ENCODE data around the gene FUCA1. TPM values are rescaled to one million over a fixed set of nuclear protein-coding genes. Genes with fewer than 3 reads are reported as not detected.
"Not testable (repeated sequence)": the region's sequence is repeated elsewhere in the genome, so short reads cannot be mapped to it uniquely, and the experiment has no call there.

The FUCA1 gene
- total RNA-seq, 1 donor from 2014 or later = 3.5 TPM

GRCh38 chr1:23879809-23880208 lies 11.7 kb upstream of the FUCA1 start:
- Mint-ChIP-seq H3K36me3 (ENCODE audit: low read depth) (no peaks in the 10 kb centered on the region), H3K4me3 (no peak overlapping the region), H3K9me3 (peaks cover 23% of the 10 kb centered on the region), H3K4me1 (ENCODE audit: low read depth) (no peaks in the 10 kb centered on the region), H3K27me3 (ENCODE audit: insufficient read depth) (peaks cover 2% of the 10 kb centered on the region), H3K27ac (no peak overlapping the region)
- intact Hi-C loops (cut with micrococcal nuclease) = no loop called here
- DNase-seq (ENCODE audit: low spot score) = no peak

- no peak overlapping the region for H3K4me3 Mint-ChIP-seq
- H3K27me3 Mint-ChIP-seq (ENCODE audit: insufficient read depth) = peaks cover 2% of the 10 kb centered on the region
- intact Hi-C loops (cut with micrococcal nuclease) = no loop called here
- no peak overlapping the region for H3K27ac Mint-ChIP-seq
- H3K9me3 Mint-ChIP-seq = peaks cover 23% of the 10 kb centered on the region
- DNase-seq (ENCODE audit: low spot score) = no peak
- H3K36me3 Mint-ChIP-seq (ENCODE audit: low read depth) = no peaks in the 10 kb centered on the region
- no peaks in the 10 kb centered on the region for H3K4me1 Mint-ChIP-seq (ENCODE audit: low read depth)
Measured at GRCh38 chr1:23878668-23879067, 10.6 kb upstream of the FUCA1 start.

- DNase-seq (ENCODE audit: low spot score) = no peak
- H3K27ac Mint-ChIP-seq = no peak overlapping the region
- no peaks in the 10 kb centered on the region for H3K36me3 Mint-ChIP-seq (ENCODE audit: low read depth)
- no peak overlapping the region for H3K4me3 Mint-ChIP-seq
- intact Hi-C loops (cut with micrococcal nuclease) = no loop called here
- no peaks in the 10 kb centered on the region for H3K4me1 Mint-ChIP-seq (ENCODE audit: low read depth)
- H3K9me3 Mint-ChIP-seq = peaks cover 23% of the 10 kb centered on the region
- no peaks in the 10 kb centered on the region for H3K27me3 Mint-ChIP-seq (ENCODE audit: insufficient read depth)
Measured at GRCh38 chr1:23875382-23875781, 7.3 kb upstream of the FUCA1 start.

GRCh38 chr1:23872421-23872820 lies 4.3 kb upstream of the FUCA1 start:
- no peak overlapping the region for H3K4me3 Mint-ChIP-seq
- H3K4me1 Mint-ChIP-seq (ENCODE audit: low read depth) = peaks cover 9% of the 10 kb centered on the region
- H3K27ac Mint-ChIP-seq = no peak overlapping the region
- DNase-seq (ENCODE audit: low spot score) = no peak
- H3K9me3 Mint-ChIP-seq = peaks cover 10% of the 10 kb centered on the region
- intact Hi-C loops (cut with micrococcal nuclease) = no loop called here
- H3K36me3 Mint-ChIP-seq (ENCODE audit: low read depth) = no peaks in the 10 kb centered on the region
- peaks cover 8% of the 10 kb centered on the region for H3K27me3 Mint-ChIP-seq (ENCODE audit: insufficient read depth)

- intact Hi-C loops (cut with micrococcal nuclease) = loop anchor here (2.0 kb wide), 1 partner anchor 68 kb away; the partner anchor contains the start of gene GALE
- DNase-seq (ENCODE audit: low spot score) = no peak
- no peak overlapping the region for H3K27ac Mint-ChIP-seq
Measured at GRCh38 chr1:23869051-23869450, 961 bp upstream of the FUCA1 start.

GRCh38 chr1:23868557-23869016 lies 497 bp upstream of the FUCA1 start:
- H3K4me3 Mint-ChIP-seq = peak overlapping the region; percentile 81
- peaks cover 11% of the 10 kb centered on the region for H3K27me3 Mint-ChIP-seq (ENCODE audit: insufficient read depth)
- no peaks in the 10 kb centered on the region for H3K36me3 Mint-ChIP-seq (ENCODE audit: low read depth)
- H3K27ac Mint-ChIP-seq = no peak overlapping the region
- H3K4me1 Mint-ChIP-seq (ENCODE audit: low read depth) = peaks cover 18% of the 10 kb centered on the region
- intact Hi-C loops (cut with micrococcal nuclease) = loop anchor here (1.0 to 2.0 kb wide), 7 partner anchors 30 to 96 kb away; partner anchors contain the start of genes GALE, HMGCL and PITHD1
- no peaks in the 10 kb centered on the region for H3K9me3 Mint-ChIP-seq
- DNase-seq (ENCODE audit: low spot score) = no peak

More at GRCh38 chr1:23869051-23869450, 961 bp upstream of the FUCA1 start:
- Mint-ChIP-seq H3K36me3 (ENCODE audit: low read depth) (no peaks in the 10 kb centered on the region), H3K9me3 (no peaks in the 10 kb centered on the region), H3K4me1 (ENCODE audit: low read depth) (peaks cover 18% of the 10 kb centered on the region), H3K27me3 (ENCODE audit: insufficient read depth) (peaks cover 11% of the 10 kb centered on the region), H3K4me3 (peak overlapping the region; percentile 81)

GRCh38 chr1:23867542-23867894 lies 572 bp downstream of the FUCA1 start:
- peak overlapping the region; percentile 81 for H3K4me3 Mint-ChIP-seq
- DNase-seq (ENCODE audit: low spot score) = no peak
- no peaks in the 10 kb centered on the region for H3K36me3 Mint-ChIP-seq (ENCODE audit: low read depth)
- no peak overlapping the region for H3K27ac Mint-ChIP-seq
- peaks cover 11% of the 10 kb centered on the region for H3K27me3 Mint-ChIP-seq (ENCODE audit: insufficient read depth)
- peaks cover 18% of the 10 kb centered on the region for H3K4me1 Mint-ChIP-seq (ENCODE audit: low read depth)
- H3K9me3 Mint-ChIP-seq = no peaks in the 10 kb centered on the region
- intact Hi-C loops (cut with micrococcal nuclease) = no loop called here

GRCh38 chr1:23865543-23865930 lies 2.6 kb downstream of the FUCA1 start:
- Mint-ChIP-seq H3K27me3 (ENCODE audit: insufficient read depth) (peaks cover 12% of the 10 kb centered on the region), H3K4me1 (ENCODE audit: low read depth) (peaks cover 18% of the 10 kb centered on the region), H3K27ac (no peak overlapping the region), H3K9me3 (no peaks in the 10 kb centered on the region), H3K4me3 (peak overlapping the region; percentile 15), H3K36me3 (ENCODE audit: low read depth) (no peaks in the 10 kb centered on the region)
- intact Hi-C loops (cut with micrococcal nuclease) = no loop called here
- DNase-seq (ENCODE audit: low spot score) = no peak

- Mint-ChIP-seq H3K36me3 (ENCODE audit: low read depth) (no peaks in the 10 kb centered on the region), H3K27ac (no peak overlapping the region), H3K9me3 (no peaks in the 10 kb centered on the region), H3K27me3 (ENCODE audit: insufficient read depth) (peaks cover 13% of the 10 kb centered on the region), H3K4me3 (no peak overlapping the region), H3K4me1 (ENCODE audit: low read depth) (peaks cover 18% of the 10 kb centered on the region)
- DNase-seq (ENCODE audit: low spot score) = no peak
- intact Hi-C loops (cut with micrococcal nuclease) = no loop called here
Measured at GRCh38 chr1:23864801-23865542, 3.1 kb downstream of the FUCA1 start.

GRCh38 chr1:23862640-23863039 lies 5.5 kb downstream of the FUCA1 start:
- no peak for DNase-seq (ENCODE audit: low spot score)
- H3K4me3 Mint-ChIP-seq = no peak overlapping the region
- peaks cover 5% of the 10 kb centered on the region for H3K27me3 Mint-ChIP-seq (ENCODE audit: insufficient read depth)
- no peaks in the 10 kb centered on the region for H3K36me3 Mint-ChIP-seq (ENCODE audit: low read depth)
- no peaks in the 10 kb centered on the region for H3K9me3 Mint-ChIP-seq
- no peak overlapping the region for H3K27ac Mint-ChIP-seq
- intact Hi-C loops (cut with micrococcal nuclease) = no loop called here
- H3K4me1 Mint-ChIP-seq (ENCODE audit: low read depth) = peaks cover 9% of the 10 kb centered on the region

GRCh38 chr1:23854568-23854967 lies 13.5 kb downstream of the FUCA1 start:
- intact Hi-C loops (cut with micrococcal nuclease) = no loop called here
- peaks cover 2% of the 10 kb centered on the region for H3K36me3 Mint-ChIP-seq (ENCODE audit: low read depth)

GRCh38 chr1:23853124-23853523 lies 15.0 kb downstream of the FUCA1 start:
- H3K9me3 Mint-ChIP-seq; H3K4me3 Mint-ChIP-seq; intact Hi-C loops (cut with micrococcal nuclease); H3K27me3 Mint-ChIP-seq (ENCODE audit: insufficient read depth); H3K4me1 Mint-ChIP-seq (ENCODE audit: low read depth); H3K27ac Mint-ChIP-seq; H3K36me3 Mint-ChIP-seq (ENCODE audit: low read depth); DNase-seq (ENCODE audit: low spot score): not testable (repeated sequence)

More at GRCh38 chr1:23854568-23854967, 13.5 kb downstream of the FUCA1 start:
- Mint-ChIP-seq H3K9me3 (no peaks in the 10 kb centered on the region), H3K4me3 (no peak overlapping the region), H3K27me3 (ENCODE audit: insufficient read depth) (peaks cover 2% of the 10 kb centered on the region), H3K27ac (no peak overlapping the region), H3K4me1 (ENCODE audit: low read depth) (no peaks in the 10 kb centered on the region)
- no peak for DNase-seq (ENCODE audit: low spot score)

GRCh38 chr1:23851406-23851805 lies 16.7 kb downstream of the FUCA1 start:
- H3K4me1 Mint-ChIP-seq (ENCODE audit: low read depth); DNase-seq (ENCODE audit: low spot score); H3K36me3 Mint-ChIP-seq (ENCODE audit: low read depth); H3K27ac Mint-ChIP-seq; H3K9me3 Mint-ChIP-seq; intact Hi-C loops (cut with micrococcal nuclease); H3K4me3 Mint-ChIP-seq; H3K27me3 Mint-ChIP-seq (ENCODE audit: insufficient read depth): not testable (repeated sequence)
